ENCODE measurements around the gene PPP1R12B. TPM values are rescaled to one million over a fixed set of nuclear protein-coding genes. Genes with fewer than 3 reads are reported as not detected.
"Not testable (repeated sequence)": the region's sequence is repeated elsewhere in the genome, so short reads cannot be mapped to it uniquely, and the experiment has no call there.

Gene PPP1R12B
- total RNA-seq, 1 donor, result 26.8 TPM

DNA sequence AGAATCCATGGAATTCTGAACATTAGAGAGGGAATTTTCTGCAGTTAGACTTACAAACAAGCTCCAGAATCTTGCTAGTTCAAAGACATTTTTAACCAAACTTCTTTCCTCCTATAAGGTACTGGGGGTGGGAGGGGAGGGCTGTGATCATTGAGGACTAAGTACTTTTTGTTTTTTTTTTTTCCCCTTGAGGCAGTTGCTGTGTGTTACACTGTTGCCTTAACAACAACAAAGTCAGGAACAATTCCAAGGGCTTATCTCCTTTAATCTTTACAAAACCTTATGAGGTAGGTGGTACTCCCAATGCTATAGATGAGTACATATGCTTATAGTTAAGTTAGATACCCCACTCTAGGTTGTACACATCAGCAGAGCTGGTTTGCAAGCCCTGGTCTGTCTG is 62.9 kb downstream of the PPP1R12B start:
- DNase-seq (ENCODE audit: low read depth), result no peak
- H3K4me3 ChIP-seq (ENCODE audit: low read depth, low read length), result no peak overlapping the region
- TF ChIP-seq CTCF (IDR thresholded peaks at IDR 0.05; ENCODE audit: insufficient read depth, low read length), result no peak

DNA sequence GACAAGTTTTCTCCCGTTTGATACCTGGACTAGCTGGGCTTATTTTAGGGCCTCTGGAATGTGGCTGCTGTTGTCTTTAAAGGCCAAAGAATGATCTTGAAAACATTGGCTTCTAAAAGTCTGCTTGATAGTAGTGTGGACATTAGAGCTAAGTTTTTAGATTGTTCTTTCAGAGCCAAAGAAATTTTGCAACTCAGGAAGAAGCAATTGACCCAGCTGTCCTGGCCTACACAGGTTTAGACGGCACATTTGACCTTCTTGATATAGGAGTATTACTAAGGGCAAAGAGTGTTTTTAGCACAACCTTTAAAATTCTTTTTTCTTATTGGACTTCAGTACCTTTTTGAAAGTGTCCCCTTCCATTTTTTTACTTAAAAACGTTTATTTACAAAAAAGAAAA is 63.9 kb downstream of the PPP1R12B start:
- not testable (repeated sequence) for DNase-seq (ENCODE audit: low read depth); H3K4me3 ChIP-seq (ENCODE audit: low read depth, low read length)

DNA sequence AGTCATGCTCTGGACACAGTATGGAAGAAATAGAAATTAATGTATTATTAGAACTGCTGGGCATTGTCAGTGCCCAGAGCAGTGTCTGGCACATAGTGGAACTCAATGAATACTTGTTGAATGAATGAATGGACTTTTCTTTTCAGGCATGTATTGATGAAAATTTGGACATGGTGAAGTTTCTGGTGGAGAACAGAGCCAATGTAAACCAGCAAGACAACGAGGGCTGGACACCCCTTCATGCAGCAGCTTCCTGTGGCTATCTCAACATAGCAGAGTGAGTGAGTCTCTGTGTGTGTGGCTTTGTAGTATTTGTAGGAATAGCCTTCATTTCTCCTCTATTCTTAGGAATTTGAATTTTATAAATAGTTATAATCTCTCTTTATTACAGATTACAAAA is 68.1 kb downstream of the PPP1R12B start:
- TF ChIP-seq CTCF (IDR thresholded peaks at IDR 0.05; ENCODE audit: insufficient read depth, low read length), result no peak
- peak; percentile 25 for DNase-seq (ENCODE audit: low read depth)
- H3K4me3 ChIP-seq (ENCODE audit: low read depth, low read length), result no peak overlapping the region

DNA sequence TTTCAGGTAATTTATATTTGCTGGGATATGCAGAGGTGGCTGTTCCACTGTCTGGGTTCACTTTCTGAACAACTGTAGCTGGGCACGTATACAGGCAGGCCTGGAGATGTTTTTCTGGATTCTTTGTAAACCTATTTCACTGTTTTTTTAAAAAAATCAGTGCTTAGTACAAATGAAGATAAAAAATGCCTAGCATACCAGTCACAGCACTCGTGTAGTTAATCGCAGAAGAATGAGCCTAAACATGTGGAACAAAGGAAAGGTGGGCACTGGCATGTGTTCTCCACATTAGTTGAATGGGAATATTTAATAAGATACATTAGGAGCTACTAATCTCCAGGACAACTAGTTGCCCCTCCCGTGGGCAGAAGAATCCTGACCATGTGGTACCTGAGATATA is 68.6 kb downstream of the PPP1R12B start:
- not testable (repeated sequence) for H3K4me3 ChIP-seq (ENCODE audit: low read depth, low read length); DNase-seq (ENCODE audit: low read depth)

DNA sequence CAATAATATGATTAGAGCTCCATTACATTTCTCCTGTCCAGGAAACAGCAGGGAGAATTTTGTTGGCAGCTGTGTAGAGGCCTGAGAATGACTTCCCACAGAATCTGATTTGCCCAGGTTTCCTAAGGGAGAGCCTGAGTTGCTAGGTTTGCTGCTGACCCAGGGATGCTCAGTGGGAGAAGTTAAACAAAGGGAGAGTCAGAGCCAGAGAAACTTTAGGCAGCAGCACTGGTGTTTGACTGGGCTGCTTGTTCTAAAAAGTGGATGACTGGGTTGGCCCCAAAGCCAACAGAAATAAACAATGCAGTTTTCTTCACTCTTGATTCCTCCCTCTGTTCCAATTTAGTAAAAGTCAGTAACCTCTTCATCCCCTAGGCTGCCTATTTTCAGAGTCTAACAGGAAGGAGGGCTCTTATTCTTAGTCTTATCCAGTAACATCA is 69.3 kb downstream of the PPP1R12B start:
- peak; percentile 73 for DNase-seq (ENCODE audit: low read depth)

DNA sequence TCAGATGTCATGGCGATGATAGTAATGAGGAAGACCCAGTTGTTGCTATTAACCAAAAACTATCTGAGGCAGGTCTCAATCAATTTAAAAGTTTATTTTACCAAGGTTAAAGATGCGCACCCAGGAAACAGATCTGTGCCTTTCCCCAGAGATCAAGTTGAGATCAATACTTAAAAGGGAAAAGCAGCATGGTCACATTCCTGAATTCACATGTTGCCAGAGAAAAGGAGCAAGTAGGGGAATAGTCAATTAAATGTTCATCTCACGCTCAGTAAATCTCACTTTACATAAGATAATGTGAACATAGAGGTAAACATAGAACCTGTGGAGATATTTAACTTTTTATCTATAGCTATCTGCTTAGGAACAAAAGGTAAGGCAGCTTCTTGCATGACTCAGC is 71.2 kb downstream of the PPP1R12B start:
- DNase-seq (ENCODE audit: low read depth), result not testable (repeated sequence)

More for the DNA sequence above, 69.3 kb downstream of the PPP1R12B start:
- H3K4me3 ChIP-seq (ENCODE audit: low read depth, low read length), result not testable (repeated sequence)

DNA sequence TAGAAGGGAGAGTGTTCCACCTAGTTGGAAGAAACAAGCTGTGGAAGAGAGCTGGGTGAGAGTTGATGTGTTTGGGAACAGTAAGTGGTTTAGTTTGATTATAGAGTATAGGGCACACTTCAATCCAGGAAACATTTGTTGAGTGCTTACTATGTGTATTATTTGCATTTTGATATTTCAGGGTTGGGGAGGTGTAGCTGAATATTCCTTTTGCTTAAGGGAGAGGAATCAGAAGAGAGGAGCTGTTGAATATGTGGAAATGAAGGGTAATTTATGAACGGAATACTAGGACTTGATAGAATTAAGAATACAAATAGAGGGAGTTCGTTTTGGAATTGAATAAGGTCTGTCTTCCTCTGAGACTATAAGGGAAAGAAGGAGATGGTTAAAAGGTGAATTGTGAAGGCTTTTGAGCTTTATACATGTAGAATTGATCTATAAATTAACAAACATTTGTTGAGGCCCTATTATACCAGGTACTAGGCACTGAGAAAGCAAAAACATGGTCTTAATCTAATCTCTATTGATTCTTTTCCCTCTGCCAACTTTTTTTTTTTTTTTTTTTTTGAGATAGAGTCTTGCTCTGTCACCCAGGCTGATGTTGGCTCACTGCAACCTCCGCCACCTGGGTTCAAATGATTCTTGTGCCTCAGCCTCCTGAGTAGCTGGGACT is 72.1 kb downstream of the PPP1R12B start:
- DNase-seq (ENCODE audit: low read depth); H3K4me3 ChIP-seq (ENCODE audit: low read depth, low read length): not testable (repeated sequence)

More for the DNA sequence above, 71.2 kb downstream of the PPP1R12B start:
- not testable (repeated sequence) for H3K4me3 ChIP-seq (ENCODE audit: low read depth, low read length)

DNA sequence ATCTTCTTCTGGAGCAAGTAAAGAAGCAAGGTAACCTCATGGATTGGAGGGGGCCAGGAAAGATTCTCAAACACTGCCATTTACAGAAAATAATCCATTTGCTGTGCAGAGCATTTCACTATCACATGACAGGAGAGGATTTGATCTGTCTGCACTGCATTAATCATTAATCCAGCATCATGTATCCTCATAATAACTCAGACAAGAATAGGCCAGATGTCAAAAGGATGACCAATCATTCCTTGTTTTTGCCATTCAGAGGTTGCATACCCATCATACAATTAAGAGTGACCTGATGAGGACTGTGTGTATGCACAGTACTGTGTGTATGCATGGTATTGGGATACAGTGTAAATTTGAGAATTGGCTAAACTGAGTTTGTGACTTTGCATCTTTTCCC is 74.2 kb downstream of the PPP1R12B start:
- not testable (repeated sequence) for DNase-seq (ENCODE audit: low read depth); H3K4me3 ChIP-seq (ENCODE audit: low read depth, low read length)

DNA sequence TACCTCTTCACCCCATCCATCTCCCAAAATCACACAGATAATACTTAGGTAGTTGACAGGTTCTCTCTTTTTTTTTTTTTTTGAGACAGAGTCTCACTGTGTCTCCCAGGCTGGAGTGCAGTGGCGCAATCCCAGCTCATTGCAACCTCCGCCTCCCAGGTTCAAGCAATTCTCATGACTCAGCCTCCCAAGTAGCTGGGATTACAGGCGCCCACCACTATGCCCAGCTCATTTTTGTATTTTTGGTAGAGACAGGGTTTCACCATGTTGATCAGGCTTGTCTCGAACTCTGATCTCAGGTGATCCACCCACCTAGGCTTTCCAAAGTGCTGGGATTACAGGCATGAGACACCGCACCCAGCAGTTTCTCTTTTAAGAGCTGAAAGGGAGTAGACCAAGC is 75.8 kb downstream of the PPP1R12B start:
- not testable (repeated sequence) for H3K4me3 ChIP-seq (ENCODE audit: low read depth, low read length); DNase-seq (ENCODE audit: low read depth)

- DNase-seq (ENCODE audit: low read depth), result not testable (repeated sequence)
Measured at GRCh38 chr1:202430111-202430510, 81.6 kb downstream of the PPP1R12B start.

GRCh38 chr1:202432338-202432737 is 83.8 kb downstream of the PPP1R12B start:
- not testable (repeated sequence) for DNase-seq (ENCODE audit: low read depth); H3K4me3 ChIP-seq (ENCODE audit: low read depth, low read length)

More at GRCh38 chr1:202430111-202430510, 81.6 kb downstream of the PPP1R12B start:
- not testable (repeated sequence) for H3K4me3 ChIP-seq (ENCODE audit: low read depth, low read length)

All from fibroblast of the aortic adventitia (primary cell).